KMS-11 (cell line): ENCODE data around the gene C5orf63.

Source experiments
- H2AFZ ChIP-seq: fragments of 200-600 bp; sonication (generic); 2 replicates; pipeline ENCODE4 v1.6.1; 2016; ENCODE audit warnings: antibody characterized with exemption, mixed run types, low read depth
- H3K27ac ChIP-seq: fragments of 200-600 bp; sonication (generic); 2 replicates; pipeline ENCODE4 v1.6.1; 2016; ENCODE audit warnings: mild to moderate bottlenecking, mixed run types
- H3K27me3 ChIP-seq: fragments of 200-600 bp; sonication (generic); 2 replicates; pipeline ENCODE4 v1.6.1; 2017; ENCODE audit warnings: mild to moderate bottlenecking, low read depth, mixed run types, moderate library complexity; ENCODE audit not compliant: insufficient read depth
- H3K36me3 ChIP-seq: fragments of 200-600 bp; sonication (generic); 2 replicates; pipeline ENCODE4 v1.6.1; 2017; ENCODE audit warnings: mild to moderate bottlenecking, mixed run types; ENCODE audit not compliant: insufficient read depth
- H3K4me1 ChIP-seq: fragments of 200-600 bp; sonication (generic); 2 replicates; pipeline ENCODE4 v1.6.1; 2016; ENCODE audit warnings: mild to moderate bottlenecking, low read depth, mixed run types; ENCODE audit not compliant: poor library complexity, severe bottlenecking
- H3K4me2 ChIP-seq: fragments of 200-600 bp; sonication (generic); 2 replicates; pipeline ENCODE4 v1.7.0; 2016; ENCODE audit warnings: mild to moderate bottlenecking, mixed run types
- H3K4me3 ChIP-seq: fragments of 200-600 bp; sonication (generic); IDR thresholded peaks from 2 replicates; pipeline ENCODE4 v1.6.1; 2017; ENCODE audit warnings: low read depth, low read length, mixed read lengths; ENCODE audit not compliant: insufficient read depth
- H3K79me2 ChIP-seq: fragments of 200-600 bp; sonication (generic); 2 replicates; pipeline ENCODE4 v1.6.1; 2016; ENCODE audit warnings: low read depth, mixed run types; ENCODE audit not compliant: insufficient read depth
- H3K9ac ChIP-seq: fragments of 200-600 bp; sonication (generic); 2 replicates; pipeline ENCODE4 v1.6.1; 2016; ENCODE audit warnings: mild to moderate bottlenecking, mixed run types
- H4K20me1 ChIP-seq: fragments of 200-600 bp; sonication (generic); 2 replicates; pipeline ENCODE4 v1.6.1; 2016; ENCODE audit warnings: mild to moderate bottlenecking, mixed run types; ENCODE audit not compliant: insufficient read depth
- CTCF ChIP-seq: fragments of 200-600 bp; sonication (generic); conservative IDR thresholded peaks from 2 replicates; pipeline ENCODE4 v1.6.1; 2017; ENCODE audit warnings: low read depth, mild to moderate bottlenecking, antibody characterized with exemption, low read length, moderate library complexity, mixed read lengths

The C5orf63 gene

DNA sequence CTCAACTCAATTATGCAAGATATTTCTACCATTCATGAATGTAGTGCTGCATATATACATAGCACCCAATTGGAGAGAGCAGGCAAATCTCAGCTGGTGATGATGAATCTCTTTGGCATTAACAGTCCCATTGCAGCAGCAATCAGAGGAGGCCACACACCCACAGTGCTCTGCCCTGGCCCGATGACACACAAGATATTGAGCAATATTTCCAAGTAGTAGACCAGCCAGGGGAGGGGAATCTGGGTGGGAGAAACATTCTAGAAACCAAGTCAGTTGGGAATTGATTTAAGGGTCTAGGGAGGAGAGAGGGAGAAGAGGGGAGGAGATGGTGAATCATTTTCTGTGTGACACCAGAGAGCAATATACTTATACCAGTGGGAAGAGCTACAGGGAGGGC, 14.9 kb upstream of the C5orf63 start:
- H3K27ac ChIP-seq = no peak overlapping the region
- H3K79me2 ChIP-seq = no peaks in the 10 kb centered on the region
- H3K4me1 ChIP-seq = no peaks in the 10 kb centered on the region
- no peak overlapping the region for H2AFZ ChIP-seq
- H3K4me3 ChIP-seq = no peak overlapping the region
- no peak for TF ChIP-seq CTCF
- no peak overlapping the region for H3K9ac ChIP-seq
- H3K36me3 ChIP-seq = no peaks in the 10 kb centered on the region
- H3K27me3 ChIP-seq = no peaks in the 10 kb centered on the region
- H4K20me1 ChIP-seq = no peaks in the 10 kb centered on the region
- no peak overlapping the region for H3K4me2 ChIP-seq

DNA sequence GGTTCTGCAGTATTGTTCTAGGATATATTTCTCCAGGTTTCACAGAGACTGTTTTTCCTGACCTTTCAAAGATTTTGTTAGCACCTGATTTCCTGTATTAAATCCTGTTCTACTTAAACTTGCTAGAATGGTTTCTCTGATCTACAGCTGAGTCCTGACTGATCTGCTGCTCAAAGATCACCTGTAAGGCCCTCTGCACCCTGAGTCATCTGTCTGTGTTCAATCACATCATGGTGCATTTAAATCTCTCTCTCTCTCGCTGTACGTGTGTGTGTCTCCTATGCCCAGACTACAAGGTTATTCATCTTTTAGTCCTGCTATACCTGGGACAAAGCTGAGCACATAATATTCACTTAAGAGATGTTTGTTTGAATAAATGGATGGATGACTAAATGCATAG, 13.3 kb upstream of the C5orf63 start:
- H3K9ac ChIP-seq = no peak overlapping the region
- H2AFZ ChIP-seq = no peak overlapping the region
- no peaks in the 10 kb centered on the region for H4K20me1 ChIP-seq
- no peak overlapping the region for H3K4me3 ChIP-seq
- TF ChIP-seq CTCF = no peak
- H3K36me3 ChIP-seq = no peaks in the 10 kb centered on the region
- H3K4me1 ChIP-seq = no peaks in the 10 kb centered on the region
- H3K27ac ChIP-seq = no peak overlapping the region
- no peaks in the 10 kb centered on the region for H3K79me2 ChIP-seq
- no peaks in the 10 kb centered on the region for H3K27me3 ChIP-seq
- H3K4me2 ChIP-seq = no peak overlapping the region

DNA sequence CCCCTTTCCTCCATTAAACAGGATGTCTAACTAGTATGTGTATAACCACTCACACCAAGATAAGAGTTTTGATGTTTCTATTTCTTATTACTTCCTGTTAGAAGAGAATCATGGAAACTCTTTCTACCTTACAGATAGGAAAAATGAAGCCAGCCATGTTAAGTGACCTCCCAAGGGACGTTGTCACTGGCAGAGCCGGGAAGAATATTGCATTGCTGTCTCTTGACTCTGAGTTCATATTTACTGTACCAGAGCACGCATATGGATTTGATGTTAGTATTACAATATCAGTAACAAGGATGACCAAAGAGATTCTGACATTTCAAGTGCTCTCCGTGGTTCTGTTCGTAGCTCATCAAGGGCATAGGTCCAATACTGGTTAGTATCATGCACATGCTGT, 12.5 kb upstream of the C5orf63 start:
- Histone ChIP-seq H3K79me2 (no peaks in the 10 kb centered on the region), H4K20me1 (no peaks in the 10 kb centered on the region), H3K36me3 (no peaks in the 10 kb centered on the region), H3K4me2 (no peak overlapping the region), H3K9ac (no peak overlapping the region), H3K27ac (no peak overlapping the region), H3K4me3 (no peak overlapping the region), H3K4me1 (no peaks in the 10 kb centered on the region), H2AFZ (no peak overlapping the region), H3K27me3 (no peaks in the 10 kb centered on the region)
- TF ChIP-seq CTCF = no peak

DNA sequence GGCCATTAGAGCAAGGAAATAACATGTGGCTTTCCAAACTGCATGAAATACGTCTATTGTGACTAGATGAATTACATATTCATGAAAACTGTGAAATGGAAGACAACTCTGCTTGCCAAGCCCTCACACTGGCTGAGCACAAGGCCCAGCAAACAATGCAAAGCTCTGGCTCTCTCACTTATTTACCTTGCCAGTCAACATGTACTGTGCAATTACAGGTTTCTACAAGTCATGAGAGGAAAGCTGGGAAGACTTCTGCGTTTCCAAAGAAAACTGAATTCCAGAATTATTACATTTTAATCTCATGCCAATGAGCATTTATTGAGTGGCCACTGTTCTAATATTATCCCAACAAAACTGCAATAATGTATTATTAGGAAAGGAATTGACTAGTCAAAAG, 12.1 kb upstream of the C5orf63 start:
- H3K79me2 ChIP-seq = no peaks in the 10 kb centered on the region
- no peak for TF ChIP-seq CTCF

DNA sequence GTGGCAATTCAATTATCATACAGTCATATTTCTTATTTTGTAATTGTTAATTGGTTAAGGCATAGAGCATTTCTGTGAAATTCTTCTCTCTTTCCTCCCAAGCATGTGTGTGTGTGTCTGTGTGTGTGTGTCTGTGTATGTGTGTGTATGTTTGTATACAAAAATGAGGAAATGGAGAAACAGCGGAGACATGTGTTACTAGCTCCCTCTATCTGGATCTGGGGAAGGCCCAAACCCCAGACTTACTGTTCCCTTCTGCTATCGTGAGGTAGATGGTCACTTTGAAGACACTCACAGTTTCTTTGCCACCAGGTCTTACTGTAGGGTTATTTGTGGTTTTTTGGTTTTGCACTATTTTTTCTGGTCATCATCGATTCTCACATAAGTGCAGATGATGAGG, 11.4 kb upstream of the C5orf63 start:
- Histone ChIP-seq H3K9ac (no peak overlapping the region), H3K36me3 (no peaks in the 10 kb centered on the region), H3K4me1 (no peaks in the 10 kb centered on the region), H3K27ac (no peak overlapping the region), H3K4me2 (no peak overlapping the region), H3K79me2 (no peaks in the 10 kb centered on the region), H3K4me3 (no peak overlapping the region), H3K27me3 (no peaks in the 10 kb centered on the region), H4K20me1 (no peaks in the 10 kb centered on the region), H2AFZ (no peak overlapping the region)
- TF ChIP-seq CTCF = no peak

More for the DNA sequence above, 12.1 kb upstream of the C5orf63 start:
- Histone ChIP-seq H3K27me3 (no peaks in the 10 kb centered on the region), H3K4me3 (no peak overlapping the region), H3K4me2 (no peak overlapping the region), H3K27ac (no peak overlapping the region), H3K36me3 (no peaks in the 10 kb centered on the region), H2AFZ (no peak overlapping the region), H3K4me1 (no peaks in the 10 kb centered on the region), H4K20me1 (no peaks in the 10 kb centered on the region), H3K9ac (no peak overlapping the region)
